KMS-11 (cell line): ENCODE measurements around the gene PDCD2.
"Not testable (repeated sequence)": the region's sequence is repeated elsewhere in the genome, so short reads cannot be mapped to it uniquely, and the experiment has no call there.

Experiments used
- H2AFZ ChIP-seq: fragments of 200-600 bp; sonication (generic); 2 replicates; pipeline ENCODE4 v1.6.1; 2016; ENCODE audit warnings: antibody characterized with exemption, mixed run types, low read depth
- H3K27ac ChIP-seq: fragments of 200-600 bp; sonication (generic); 2 replicates; pipeline ENCODE4 v1.6.1; 2016; ENCODE audit warnings: mild to moderate bottlenecking, mixed run types
- H3K27me3 ChIP-seq: fragments of 200-600 bp; sonication (generic); 2 replicates; pipeline ENCODE4 v1.6.1; 2017; ENCODE audit warnings: mild to moderate bottlenecking, low read depth, mixed run types, moderate library complexity; ENCODE audit not compliant: insufficient read depth
- H3K36me3 ChIP-seq: fragments of 200-600 bp; sonication (generic); 2 replicates; pipeline ENCODE4 v1.6.1; 2017; ENCODE audit warnings: mild to moderate bottlenecking, mixed run types; ENCODE audit not compliant: insufficient read depth
- H3K4me1 ChIP-seq: fragments of 200-600 bp; sonication (generic); 2 replicates; pipeline ENCODE4 v1.6.1; 2016; ENCODE audit warnings: mild to moderate bottlenecking, low read depth, mixed run types; ENCODE audit not compliant: poor library complexity, severe bottlenecking
- H3K4me2 ChIP-seq: fragments of 200-600 bp; sonication (generic); 2 replicates; pipeline ENCODE4 v1.7.0; 2016; ENCODE audit warnings: mild to moderate bottlenecking, mixed run types
- H3K4me3 ChIP-seq: fragments of 200-600 bp; sonication (generic); IDR thresholded peaks from 2 replicates; pipeline ENCODE4 v1.6.1; 2017; ENCODE audit warnings: low read depth, low read length, mixed read lengths; ENCODE audit not compliant: insufficient read depth
- H3K79me2 ChIP-seq: fragments of 200-600 bp; sonication (generic); 2 replicates; pipeline ENCODE4 v1.6.1; 2016; ENCODE audit warnings: low read depth, mixed run types; ENCODE audit not compliant: insufficient read depth
- H3K9ac ChIP-seq: fragments of 200-600 bp; sonication (generic); 2 replicates; pipeline ENCODE4 v1.6.1; 2016; ENCODE audit warnings: mild to moderate bottlenecking, mixed run types
- H4K20me1 ChIP-seq: fragments of 200-600 bp; sonication (generic); 2 replicates; pipeline ENCODE4 v1.6.1; 2016; ENCODE audit warnings: mild to moderate bottlenecking, mixed run types; ENCODE audit not compliant: insufficient read depth
- CTCF ChIP-seq: fragments of 200-600 bp; sonication (generic); conservative IDR thresholded peaks from 2 replicates; pipeline ENCODE4 v1.6.1; 2017; ENCODE audit warnings: low read depth, mild to moderate bottlenecking, antibody characterized with exemption, low read length, moderate library complexity, mixed read lengths

PDCD2 gene

DNA sequence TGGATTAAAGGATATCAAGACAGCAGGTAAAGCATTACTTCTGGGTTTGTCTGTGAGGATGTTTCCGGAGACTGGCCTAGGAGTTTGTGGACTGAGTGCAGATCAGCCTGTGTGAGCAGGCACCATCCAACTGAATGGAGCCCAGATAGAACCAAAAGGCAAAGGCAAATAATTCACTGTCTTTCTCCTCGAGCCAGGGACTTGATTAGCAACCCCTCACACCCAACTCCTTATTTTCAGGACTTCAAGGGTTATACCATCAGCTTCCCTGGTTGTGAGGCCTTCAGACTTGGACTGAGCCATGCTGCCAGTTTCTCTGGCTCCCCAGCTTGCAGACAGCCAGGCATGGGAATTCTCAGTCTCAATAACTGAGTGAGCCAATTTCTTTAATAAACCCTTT is 50.6 kb downstream of the PDCD2 start:
- Histone ChIP-seq H4K20me1 (no peaks in the 10 kb centered on the region), H3K36me3 (peaks cover 17% of the 10 kb centered on the region), H3K79me2 (peaks cover 4% of the 10 kb centered on the region; the same call in 1 of the 2 replicates), H2AFZ (no peak overlapping the region), H3K4me2 (no peak overlapping the region), H3K4me3 (no peak overlapping the region), H3K4me1 (no peaks in the 10 kb centered on the region), H3K27ac (no peak overlapping the region), H3K9ac (no peak overlapping the region), H3K27me3 (no peaks in the 10 kb centered on the region)
- TF ChIP-seq CTCF = no peak

DNA sequence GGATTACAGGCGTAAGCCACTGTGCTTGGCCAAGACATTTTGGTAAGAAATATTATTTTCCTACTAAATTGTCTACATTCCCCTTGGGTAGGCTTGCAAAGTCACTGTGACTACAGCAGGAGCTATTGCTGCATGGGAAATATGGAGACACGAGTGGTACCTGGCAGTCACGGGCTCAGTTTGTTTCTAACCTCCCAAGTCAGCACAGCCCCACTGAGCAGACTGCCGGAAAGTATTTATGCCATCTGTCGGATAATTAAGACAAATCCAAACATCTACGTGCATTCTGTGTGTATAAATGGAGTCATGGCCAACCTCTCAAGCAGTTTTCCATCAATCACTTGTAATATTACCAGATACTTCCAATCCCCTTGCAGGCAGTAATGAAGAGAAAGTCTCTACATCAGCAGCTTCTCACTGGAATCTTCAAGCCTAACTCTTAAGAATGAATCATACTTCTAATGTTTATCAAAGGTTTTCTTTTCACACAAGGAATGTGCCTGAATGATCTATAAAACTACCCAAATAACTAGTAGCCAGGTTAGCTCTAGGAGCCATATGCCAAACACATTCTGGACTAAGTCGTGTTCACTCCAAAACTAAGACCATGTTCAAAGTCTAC is 51.5 kb downstream of the PDCD2 start:
- TF ChIP-seq CTCF = no peak
- H3K27me3 ChIP-seq = no peaks in the 10 kb centered on the region
- no peak overlapping the region for H3K9ac ChIP-seq
- H3K79me2 ChIP-seq = no peaks in the 10 kb centered on the region
- no peak overlapping the region for H3K27ac ChIP-seq
- H3K4me1 ChIP-seq = no peaks in the 10 kb centered on the region
- no peak overlapping the region for H2AFZ ChIP-seq
- H3K4me3 ChIP-seq = no peak overlapping the region
- peaks cover 14% of the 10 kb centered on the region for H3K36me3 ChIP-seq
- H4K20me1 ChIP-seq = no peaks in the 10 kb centered on the region
- no peak overlapping the region for H3K4me2 ChIP-seq

DNA sequence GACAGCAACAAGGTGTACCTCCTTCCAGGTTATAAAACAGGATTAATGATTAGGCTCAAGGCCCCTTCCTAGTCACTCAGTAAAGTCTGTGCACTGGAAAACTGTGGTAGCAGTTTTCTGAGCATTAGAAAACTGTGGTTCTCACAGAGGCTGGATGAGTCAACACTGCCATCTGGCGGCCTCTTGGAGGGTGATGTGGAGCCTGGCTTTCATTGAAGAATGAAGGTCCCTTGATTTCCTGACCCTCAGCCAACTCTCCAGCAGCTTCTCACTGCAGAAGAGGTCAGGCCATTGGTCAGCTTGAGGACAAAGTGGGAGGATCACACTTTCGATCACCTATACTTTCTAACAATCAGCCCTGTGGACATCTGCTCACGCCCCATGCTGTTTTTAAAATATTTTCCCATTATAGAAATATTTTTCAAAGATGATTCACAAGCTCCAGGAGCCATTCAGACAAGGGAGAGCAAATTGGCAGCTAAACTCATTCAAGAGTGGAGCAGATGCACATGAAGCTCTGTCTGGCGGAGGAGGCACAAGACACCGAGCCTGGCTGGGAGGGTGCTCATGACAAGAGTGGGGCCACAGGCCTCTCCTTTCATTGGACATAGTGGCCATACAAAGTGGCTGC is 54.5 kb downstream of the PDCD2 start:
- no peak overlapping the region for H2AFZ ChIP-seq
- H3K4me1 ChIP-seq = no peaks in the 10 kb centered on the region
- H3K27me3 ChIP-seq = no peaks in the 10 kb centered on the region
- peak; percentile 82 for TF ChIP-seq CTCF
- H3K27ac ChIP-seq = no peak overlapping the region
- H3K9ac ChIP-seq = no peak overlapping the region
- H3K4me3 ChIP-seq = no peak overlapping the region
- H3K79me2 ChIP-seq = no peaks in the 10 kb centered on the region
- no peaks in the 10 kb centered on the region for H4K20me1 ChIP-seq
- H3K36me3 ChIP-seq = peaks cover under 1% of the 10 kb centered on the region; the same call in 1 of the 2 replicates
- H3K4me2 ChIP-seq = no peak overlapping the region

DNA sequence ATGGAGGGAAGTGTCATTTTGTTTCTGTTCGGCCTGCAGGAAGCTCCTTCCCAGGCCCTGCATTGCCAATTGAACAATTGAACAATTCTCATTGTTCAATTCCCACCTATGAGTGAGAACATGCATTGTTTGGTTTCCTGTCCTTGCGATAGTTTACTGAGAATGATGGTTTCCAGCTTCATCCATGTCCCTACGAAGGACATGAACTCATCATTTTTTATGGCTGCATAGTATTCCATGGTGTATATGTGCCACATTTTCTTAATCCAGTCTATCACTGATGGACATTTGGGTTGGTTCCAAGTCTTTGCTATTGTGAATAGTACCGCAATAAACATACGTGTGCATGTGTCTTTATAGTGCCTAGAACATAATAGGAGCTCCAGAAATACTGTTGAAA is 56.4 kb downstream of the PDCD2 start:
- H3K27me3 ChIP-seq, H4K20me1 ChIP-seq, H3K27ac ChIP-seq, H3K4me2 ChIP-seq, H3K9ac ChIP-seq, H3K4me1 ChIP-seq, H2AFZ ChIP-seq, H3K79me2 ChIP-seq, H3K36me3 ChIP-seq, H3K4me3 ChIP-seq: not testable (repeated sequence)

DNA sequence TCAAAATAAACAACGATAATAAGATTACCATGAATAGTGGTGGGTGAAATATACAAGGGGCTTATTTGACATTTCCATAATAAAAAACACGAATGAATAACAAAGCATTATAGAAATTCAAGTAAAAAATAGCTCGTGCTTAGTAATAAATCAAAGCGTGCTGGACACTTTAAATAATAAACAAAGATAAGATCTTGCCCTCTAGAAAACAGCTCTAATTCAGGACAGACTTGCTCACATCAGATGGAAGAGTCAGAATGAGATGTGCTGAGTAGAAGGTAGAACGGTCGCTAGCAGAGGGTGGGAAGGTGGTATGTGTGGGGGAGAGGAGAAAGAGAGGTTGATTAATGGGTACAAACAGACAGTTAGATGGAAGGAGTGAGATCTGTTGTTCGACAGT is 58.6 kb downstream of the PDCD2 start:
- no peak for TF ChIP-seq CTCF
- Histone ChIP-seq H3K27me3 (no peaks in the 10 kb centered on the region), H3K4me1 (no peaks in the 10 kb centered on the region), H3K79me2 (no peaks in the 10 kb centered on the region), H3K9ac (no peak overlapping the region), H4K20me1 (no peaks in the 10 kb centered on the region), H3K4me3 (no peak overlapping the region), H2AFZ (no peak overlapping the region), H3K4me2 (no peak overlapping the region), H3K36me3 (no peaks in the 10 kb centered on the region), H3K27ac (no peak overlapping the region)
